Hematopoietic multipotent progenitor cell treated with erythropoietin and hydrocortisone succinate and interleukin-3 and kit ligand, for 17 days (in vitro differentiated cells): ENCODE measurements around the gene C1orf232.

Experiments
- DNase-seq: peaks from one replicate; pipeline ENCODE4 v3.0.0-alpha.2; 2015; ENCODE audit warnings: low spot score

Gene C1orf232

GRCh38 chr1:26177182-26177684, 8.5 kb upstream of the C1orf232 start, which contains the start of gene CNKSR1:
Gene CNKSR1, plus strand, starts transcription at chr1:26177491. Its CDS starts 57 bp downstream, at chr1:26177548.
- DNase-seq, result no peak

- DNase-seq, result no peak
Measured at GRCh38 chr1:26175346-26175745, 6.6 kb upstream of the C1orf232 start.

- no peak for DNase-seq
Measured at GRCh38 chr1:26171084-26172072, 2.6 kb upstream of the C1orf232 start, which contains the start of gene ZNF593OS. Gene ZNF593OS, minus strand, starts transcription at chr1:26171832. Its CDS starts 171 bp downstream, at chr1:26171661.

GRCh38 chr1:26170472-26170821, 1.7 kb upstream of the C1orf232 start:
- no peak for DNase-seq

GRCh38 chr1:26169669-26170471, 1.1 kb upstream of the C1orf232 start, which contains the start of gene ZNF593:
Gene ZNF593, plus strand, starts transcription at chr1:26169908. Its CDS starts 76 bp downstream, at chr1:26169984.
- DNase-seq, result peak; percentile 92

- DNase-seq, result no peak
Measured at GRCh38 chr1:26169198-26169554, 413 bp upstream of the C1orf232 start.

GRCh38 chr1:26166719-26167281, 2.0 kb downstream of the C1orf232 start:
- no peak for DNase-seq

- DNase-seq, result no peak
Measured at GRCh38 chr1:26164861-26165842, 3.6 kb downstream of the C1orf232 start.

- DNase-seq, result peak; percentile 42
Measured at GRCh38 chr1:26164036-26164860, 4.5 kb downstream of the C1orf232 start.

GRCh38 chr1:26163684-26164035, 5.1 kb downstream of the C1orf232 start:
- DNase-seq, result no peak

GRCh38 chr1:26162220-26162709, 6.5 kb downstream of the C1orf232 start:
- no peak for DNase-seq

GRCh38 chr1:26161415-26162219, 7.1 kb downstream of the C1orf232 start:
- peak; percentile 46 for DNase-seq

- DNase-seq, result peak; percentile 29
Measured at GRCh38 chr1:26160527-26161414, 8.0 kb downstream of the C1orf232 start.

- DNase-seq, result no peak
Measured at GRCh38 chr1:26159743-26160039, 9.1 kb downstream of the C1orf232 start.

- no peak for DNase-seq
Measured at GRCh38 chr1:26158908-26159742, 9.6 kb downstream of the C1orf232 start, which contains the start of gene FAM110D. Gene FAM110D, plus strand, starts transcription at chr1:26159079. Its CDS starts 2,213 bp downstream, at chr1:26161292.

- no peak for DNase-seq
Measured at GRCh38 chr1:26158271-26158907, 10.4 kb downstream of the C1orf232 start.
